ENCODE results near the gene ARMS2. TPM values are rescaled to one million over a fixed set of nuclear protein-coding genes. Genes with fewer than 3 reads are reported as not detected.

Gene ARMS2
- total and polyA plus RNA-seq, 2 experiments from 2014 or later, result not detected

- Mint-ChIP-seq H3K27me3 (ENCODE audit: insufficient read depth, low read depth, poor library complexity) (peaks cover 4% of the 10 kb centered on the region), H3K36me3 (ENCODE audit: low read depth) (no peaks in the 10 kb centered on the region), H3K9me3 (no peaks in the 10 kb centered on the region; the same call in 2 of the 3 replicates), H3K4me3 (no peak overlapping the region; the same call in 2 of the 3 replicates), H3K27ac (peak overlapping the region; percentile 39; the same call in 1 of the 2 replicates), H3K4me1 (peaks cover 49% of the 10 kb centered on the region)
- no peak for ATAC-seq
- Histone ChIP-seq H3K9me2 (ENCODE audit: insufficient read depth) (no peaks in the 10 kb centered on the region), H2AFZ (no peak overlapping the region), H4K20me1 (replicated peaks; ENCODE audit: insufficient read depth) (no peaks in the 10 kb centered on the region; the same call in 1 of the 2 replicates), H3K36me3 (ENCODE audit: insufficient read depth) (no peaks in the 10 kb centered on the region), H3K27ac (ENCODE audit: low read depth) (no peak overlapping the region), H3K79me2 (replicated peaks; ENCODE audit: insufficient read depth) (no peaks in the 10 kb centered on the region), H3F3A (replicated peaks; ENCODE audit: low read depth) (0 out of 2 replicates have a peak, but pooled peaks cover 4% of the 10 kb centered on the region), H3K4me1 (ENCODE audit: insufficient read depth) (peaks cover 46% of the 10 kb centered on the region), H3K4me3 (no peak overlapping the region), H3K27me3 (ENCODE audit: insufficient read depth) (no peaks in the 10 kb centered on the region), H3K4me2 (peak overlapping the region; percentile 65; the same call in 1 of the 2 replicates)
- TF ChIP-seq EZH2phosphoT487 (IDR thresholded peaks at IDR 0.05; ENCODE audit: unreplicated experiment) (no peak), POLR2AphosphoS5 (IDR thresholded peaks at IDR 0.05; ENCODE audit: low read depth) (no peak), STAT1 (IDR thresholded peaks at IDR 0.05; ENCODE audit: unreplicated experiment) (no peak)
- TF ChIP-seq, protein P1, sequence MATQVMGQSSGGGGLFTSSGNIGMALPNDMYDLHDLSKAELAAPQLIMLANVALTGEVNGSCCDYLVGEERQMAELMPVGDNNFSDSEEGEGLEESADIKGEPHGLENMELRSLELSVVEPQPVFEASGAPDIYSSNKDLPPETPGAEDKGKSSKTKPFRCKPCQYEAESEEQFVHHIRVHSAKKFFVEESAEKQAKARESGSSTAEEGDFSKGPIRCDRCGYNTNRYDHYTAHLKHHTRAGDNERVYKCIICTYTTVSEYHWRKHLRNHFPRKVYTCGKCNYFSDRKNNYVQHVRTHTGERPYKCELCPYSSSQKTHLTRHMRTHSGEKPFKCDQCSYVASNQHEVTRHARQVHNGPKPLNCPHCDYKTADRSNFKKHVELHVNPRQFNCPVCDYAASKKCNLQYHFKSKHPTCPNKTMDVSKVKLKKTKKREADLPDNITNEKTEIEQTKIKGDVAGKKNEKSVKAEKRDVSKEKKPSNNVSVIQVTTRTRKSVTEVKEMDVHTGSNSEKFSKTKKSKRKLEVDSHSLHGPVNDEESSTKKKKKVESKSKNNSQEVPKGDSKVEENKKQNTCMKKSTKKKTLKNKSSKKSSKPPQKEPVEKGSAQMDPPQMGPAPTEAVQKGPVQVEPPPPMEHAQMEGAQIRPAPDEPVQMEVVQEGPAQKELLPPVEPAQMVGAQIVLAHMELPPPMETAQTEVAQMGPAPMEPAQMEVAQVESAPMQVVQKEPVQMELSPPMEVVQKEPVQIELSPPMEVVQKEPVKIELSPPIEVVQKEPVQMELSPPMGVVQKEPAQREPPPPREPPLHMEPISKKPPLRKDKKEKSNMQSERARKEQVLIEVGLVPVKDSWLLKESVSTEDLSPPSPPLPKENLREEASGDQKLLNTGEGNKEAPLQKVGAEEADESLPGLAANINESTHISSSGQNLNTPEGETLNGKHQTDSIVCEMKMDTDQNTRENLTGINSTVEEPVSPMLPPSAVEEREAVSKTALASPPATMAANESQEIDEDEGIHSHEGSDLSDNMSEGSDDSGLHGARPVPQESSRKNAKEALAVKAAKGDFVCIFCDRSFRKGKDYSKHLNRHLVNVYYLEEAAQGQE (IDR thresholded peaks at IDR 0.05; ENCODE audit: unreplicated experiment), result no peak
- TF ChIP-seq, protein P2, sequence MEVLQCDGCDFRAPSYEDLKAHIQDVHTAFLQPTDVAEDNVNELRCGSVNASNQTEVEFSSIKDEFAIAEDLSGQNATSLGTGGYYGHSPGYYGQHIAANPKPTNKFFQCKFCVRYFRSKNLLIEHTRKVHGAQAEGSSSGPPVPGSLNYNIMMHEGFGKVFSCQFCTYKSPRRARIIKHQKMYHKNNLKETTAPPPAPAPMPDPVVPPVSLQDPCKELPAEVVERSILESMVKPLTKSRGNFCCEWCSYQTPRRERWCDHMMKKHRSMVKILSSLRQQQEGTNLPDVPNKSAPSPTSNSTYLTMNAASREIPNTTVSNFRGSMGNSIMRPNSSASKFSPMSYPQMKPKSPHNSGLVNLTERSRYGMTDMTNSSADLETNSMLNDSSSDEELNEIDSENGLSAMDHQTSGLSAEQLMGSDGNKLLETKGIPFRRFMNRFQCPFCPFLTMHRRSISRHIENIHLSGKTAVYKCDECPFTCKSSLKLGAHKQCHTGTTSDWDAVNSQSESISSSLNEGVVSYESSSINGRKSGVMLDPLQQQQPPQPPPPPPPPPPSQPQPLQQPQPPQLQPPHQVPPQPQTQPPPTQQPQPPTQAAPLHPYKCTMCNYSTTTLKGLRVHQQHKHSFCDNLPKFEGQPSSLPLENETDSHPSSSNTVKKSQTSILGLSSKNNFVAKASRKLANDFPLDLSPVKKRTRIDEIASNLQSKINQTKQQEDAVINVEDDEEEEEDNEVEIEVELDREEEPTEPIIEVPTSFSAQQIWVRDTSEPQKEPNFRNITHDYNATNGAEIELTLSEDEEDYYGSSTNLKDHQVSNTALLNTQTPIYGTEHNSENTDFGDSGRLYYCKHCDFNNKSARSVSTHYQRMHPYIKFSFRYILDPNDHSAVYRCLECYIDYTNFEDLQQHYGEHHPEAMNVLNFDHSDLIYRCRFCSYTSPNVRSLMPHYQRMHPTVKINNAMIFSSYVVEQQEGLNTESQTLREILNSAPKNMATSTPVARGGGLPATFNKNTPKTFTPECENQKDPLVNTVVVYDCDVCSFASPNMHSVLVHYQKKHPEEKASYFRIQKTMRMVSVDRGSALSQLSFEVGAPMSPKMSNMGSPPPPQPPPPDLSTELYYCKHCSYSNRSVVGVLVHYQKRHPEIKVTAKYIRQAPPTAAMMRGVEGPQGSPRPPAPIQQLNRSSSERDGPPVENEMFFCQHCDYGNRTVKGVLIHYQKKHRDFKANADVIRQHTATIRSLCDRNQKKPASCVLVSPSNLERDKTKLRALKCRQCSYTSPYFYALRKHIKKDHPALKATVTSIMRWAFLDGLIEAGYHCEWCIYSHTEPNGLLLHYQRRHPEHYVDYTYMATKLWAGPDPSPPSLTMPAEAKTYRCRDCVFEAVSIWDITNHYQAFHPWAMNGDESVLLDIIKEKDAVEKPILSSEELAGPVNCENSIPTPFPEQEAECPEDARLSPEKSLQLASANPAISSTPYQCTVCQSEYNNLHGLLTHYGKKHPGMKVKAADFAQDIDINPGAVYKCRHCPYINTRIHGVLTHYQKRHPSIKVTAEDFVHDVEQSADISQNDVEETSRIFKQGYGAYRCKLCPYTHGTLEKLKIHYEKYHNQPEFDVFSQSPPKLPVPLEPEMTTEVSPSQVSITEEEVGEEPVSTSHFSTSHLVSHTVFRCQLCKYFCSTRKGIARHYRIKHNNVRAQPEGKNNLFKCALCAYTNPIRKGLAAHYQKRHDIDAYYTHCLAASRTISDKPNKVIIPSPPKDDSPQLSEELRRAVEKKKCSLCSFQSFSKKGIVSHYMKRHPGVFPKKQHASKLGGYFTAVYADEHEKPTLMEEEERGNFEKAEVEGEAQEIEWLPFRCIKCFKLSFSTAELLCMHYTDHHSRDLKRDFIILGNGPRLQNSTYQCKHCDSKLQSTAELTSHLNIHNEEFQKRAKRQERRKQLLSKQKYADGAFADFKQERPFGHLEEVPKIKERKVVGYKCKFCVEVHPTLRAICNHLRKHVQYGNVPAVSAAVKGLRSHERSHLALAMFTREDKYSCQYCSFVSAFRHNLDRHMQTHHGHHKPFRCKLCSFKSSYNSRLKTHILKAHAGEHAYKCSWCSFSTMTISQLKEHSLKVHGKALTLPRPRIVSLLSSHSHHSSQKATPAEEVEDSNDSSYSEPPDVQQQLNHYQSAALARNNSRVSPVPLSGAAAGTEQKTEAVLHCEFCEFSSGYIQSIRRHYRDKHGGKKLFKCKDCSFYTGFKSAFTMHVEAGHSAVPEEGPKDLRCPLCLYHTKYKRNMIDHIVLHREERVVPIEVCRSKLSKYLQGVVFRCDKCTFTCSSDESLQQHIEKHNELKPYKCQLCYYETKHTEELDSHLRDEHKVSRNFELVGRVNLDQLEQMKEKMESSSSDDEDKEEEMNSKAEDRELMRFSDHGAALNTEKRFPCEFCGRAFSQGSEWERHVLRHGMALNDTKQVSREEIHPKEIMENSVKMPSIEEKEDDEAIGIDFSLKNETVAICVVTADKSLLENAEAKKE (CRISPR knock-in tag; IDR thresholded peaks at IDR 0.05), result no peak
- no peak for DNase-seq (ENCODE audit: low spot score)
These were observed 19.8 kb downstream of the ARMS2 start for GRCh38 chr10:122474131-122474818.

All from GM23338 (cell line).